G401.6 (cell line): ENCODE data around the gene STRA6.

ENCODE experiments used
- FAIRE-seq: peaks from 2 replicates; lab custom pipeline; 2012; peaks lifted over from hg19 to GRCh38; lab: Jason Lieb, UNC

Gene STRA6

GRCh38 chr15:74131628-74132413 is 70.8 kb downstream of the STRA6 start:
- FAIRE-seq, result no peak

- no peak for FAIRE-seq
Observed at GRCh38 chr15:74130849-74131627, 71.5 kb downstream of the STRA6 start.

GRCh38 chr15:74130155-74130848 is 72.3 kb downstream of the STRA6 start, which contains the start of gene ISLR2:
TSS of gene ISLR2 (plus strand) at chr15:74130586. CDS start at chr15:74132755, 2,169 bp downstream.
- FAIRE-seq, result no peak

- FAIRE-seq, result no peak
Observed at GRCh38 chr15:74129586-74130154, 72.9 kb downstream of the STRA6 start.
